Liver (tissue), 9 donors: Measurements from ENCODE around the gene REXO5. TPM values are rescaled to one million over a fixed set of nuclear protein-coding genes. Genes with fewer than 3 reads are reported as not detected.

ENCODE experiments used
- DNase-seq: peaks from one replicate; pipeline ENCODE4 v3.0.0-alpha.2; 2017; ENCODE audit warnings: low spot score
- H3K27ac ChIP-seq, 2 donors: one replicate each; pipeline ENCODE4 v1.7.0; 2013; ENCODE audit warnings: inconsistent platforms in 2 of 2, low read length in 2 of 2, control low read depth in 1 of 2, low read depth in 1 of 2, mild to moderate bottlenecking in 1 of 2
- H3K27me3 ChIP-seq, 4 donors: one replicate each; pipeline versions ENCODE4 v1.6.1 to v1.7.0; 2013; ENCODE audit warnings: low read length in 3 of 4, inconsistent platforms in 1 of 4, mild to moderate bottlenecking in 1 of 4, moderate library complexity in 1 of 4; ENCODE audit not compliant: control insufficient read depth in 4 of 4, insufficient read depth in 4 of 4
- H3K36me3 ChIP-seq, 4 donors: one replicate each; pipeline versions ENCODE4 v1.6.1 to v1.7.0; 2013; ENCODE audit warnings: low read length in 3 of 4, mild to moderate bottlenecking in 3 of 4, low read depth in 1 of 4, moderate library complexity in 1 of 4; ENCODE audit not compliant: control insufficient read depth in 4 of 4, insufficient read depth in 3 of 4
- H3K4me1 ChIP-seq, 4 donors: one replicate each; pipeline versions ENCODE4 v1.6.1 to v1.7.0; 2013; ENCODE audit warnings: low read length in 3 of 4, mild to moderate bottlenecking in 3 of 4, moderate library complexity in 1 of 4; ENCODE audit not compliant: control insufficient read depth in 4 of 4, insufficient read depth in 4 of 4
- H3K4me3 ChIP-seq, 3 donors: one replicate each; pipeline versions ENCODE4 v1.6.1 to v1.7.0; 2013; ENCODE audit warnings: low read length in 3 of 3, control low read depth in 1 of 3, low read depth in 1 of 3, mild to moderate bottlenecking in 1 of 3
- H3K9ac ChIP-seq, 2 donors: one replicate each; pipeline ENCODE4 v1.7.0; 2013; ENCODE audit warnings: low read length in 2 of 2, mild to moderate bottlenecking in 2 of 2, moderate library complexity in 2 of 2, control low read depth in 1 of 2, low read depth in 1 of 2
- H3K9me3 ChIP-seq, 4 donors: one replicate each; pipeline versions ENCODE4 v1.6.1 to v1.7.0; 2013; ENCODE audit warnings: low read length in 3 of 4; ENCODE audit not compliant: control insufficient read depth in 4 of 4
- ATF3 ChIP-seq: IDR thresholded peaks from 2 replicates; pipeline ENCODE4 v1.6.1; 2016; ENCODE audit warnings: antibody characterized with exemption
- CTCF ChIP-seq: fragments of 150-350 bp; IDR thresholded peaks from 2 replicates; pipeline ENCODE4 v1.5.1; 2017; ENCODE audit warnings: improper control_type of control experiment, low read depth, low read length; ENCODE audit not compliant: missing input control
- EGR1 ChIP-seq, 2 donors: IDR thresholded peaks; 2 replicates each; pipeline ENCODE4 v1.6.1; 2016 to 2018; ENCODE audit warnings: antibody characterized with exemption in 2 of 2, low read depth in 2 of 2
- FOXA1 ChIP-seq: IDR thresholded peaks from 2 replicates; pipeline ENCODE4 v1.6.1; 2016; ENCODE audit warnings: antibody characterized with exemption
- FOXA2 ChIP-seq: IDR thresholded peaks from 2 replicates; pipeline ENCODE4 v1.6.1; 2016; ENCODE audit warnings: antibody characterized with exemption
- GABPA ChIP-seq, 2 donors: IDR thresholded peaks in 1 of 2; conservative IDR thresholded peaks in 1 of 2; 2 replicates each; pipeline ENCODE4 v1.6.1; 2016; ENCODE audit warnings: antibody characterized with exemption in 2 of 2, mild to moderate bottlenecking in 1 of 2, moderate library complexity in 1 of 2
- HNF4A ChIP-seq, 2 donors: conservative IDR thresholded peaks; 2 replicates each; pipeline ENCODE4 v1.6.1; 2016; ENCODE audit warnings: antibody characterized with exemption in 2 of 2, mild to moderate bottlenecking in 2 of 2
- HNF4G ChIP-seq: IDR thresholded peaks from 2 replicates; pipeline ENCODE4 v1.6.1; 2016; ENCODE audit warnings: antibody characterized with exemption
- JUND ChIP-seq, 2 donors: IDR thresholded peaks; 2 replicates each; pipeline ENCODE4 v1.6.1; 2016; ENCODE audit warnings: antibody characterized with exemption in 2 of 2
- NR2F2 ChIP-seq: IDR thresholded peaks from 2 replicates; pipeline ENCODE4 v1.6.1; 2016; ENCODE audit warnings: antibody characterized with exemption
- RAD21 ChIP-seq, 2 donors: IDR thresholded peaks; 2 replicates each; pipeline ENCODE4 v1.6.1; 2016; ENCODE audit warnings: antibody characterized with exemption in 2 of 2, mild to moderate bottlenecking in 2 of 2
- REST ChIP-seq: IDR thresholded peaks from 2 replicates; pipeline ENCODE4 v1.6.1; 2016; ENCODE audit warnings: antibody characterized with exemption, mild to moderate bottlenecking
- RXRA ChIP-seq, 2 donors: IDR thresholded peaks; 2 replicates each; pipeline ENCODE4 v1.6.1; 2017 to 2018; ENCODE audit warnings: antibody characterized with exemption in 2 of 2, mild to moderate bottlenecking in 1 of 2
- SP1 ChIP-seq: IDR thresholded peaks from 2 replicates; pipeline ENCODE4 v1.6.1; 2018; ENCODE audit warnings: antibody characterized with exemption, mild to moderate bottlenecking
- TAF1 ChIP-seq: conservative IDR thresholded peaks from 2 replicates; pipeline ENCODE4 v1.6.1; 2016; ENCODE audit warnings: antibody characterized with exemption, mild to moderate bottlenecking
- YY1 ChIP-seq: IDR thresholded peaks from 2 replicates; pipeline ENCODE4 v1.6.1; 2016; ENCODE audit warnings: antibody characterized with exemption, mild to moderate bottlenecking
- ZBTB33 ChIP-seq: IDR thresholded peaks from 2 replicates; pipeline ENCODE4 v1.6.1; 2016; ENCODE audit warnings: antibody characterized with exemption
- WGBS: extraction: QIAGEN DNeasy Blood & Tissue Kit; methylation state at CpG from one replicate; pipeline ENCODE4 v1.1.7; 2013; 5-methylcytosine and 5-hydroxymethylcytosine counted together
- polyA plus RNA-seq, 2 donors: library from polyadenylated mRNA; stranded (reverse) in 1 of 2; unstranded in 1 of 2; fragments of 200-250 nt in 1 of 2; fragments of >200 nt in 1 of 2; fragmentation: Nextera tagmentation in 1 of 2; extraction: Ambion mirVana in 1 of 2; gene quantifications; one replicate each; pipeline versions ENCODE4 v1.2.1 to v1.2.3, GENCODE V29; 2013 to 2015
- total RNA-seq, 2 donors: library from RNA; depleted of rRNA; stranded (reverse); fragments of >200 nt; gene quantifications; one replicate each; pipeline ENCODE4 v1.2.3, GENCODE V29; 2014
- TF ChIP-seq, protein P1 (sequence below): IDR thresholded peaks from 2 replicates; pipeline ENCODE4 v1.6.1; 2016; ENCODE audit warnings: antibody characterized with exemption
- donor health status: healthy.
- donor health status: healthy.
- donor health status: healthy.
- donor health status: healthy.
- donor health status: healthy.

REXO5 gene
- total and polyA plus RNA-seq, 4 donors: 0.83 to 10.6 (median 1.8) TPM

GRCh38 chr16:20768121-20768520, 38.2 kb upstream of the REXO5 start:
- DNase-seq: no peak
- no peaks in the 10 kb centered on the region for H3K9me3 ChIP-seq
- H3K27ac ChIP-seq: no peak overlapping the region
- H3K4me1 ChIP-seq: peaks cover 7 to 46% (median 21%) of the 10 kb centered on the region in 4 donors
- peaks cover 2 to 10% (median 7%) of the 10 kb centered on the region in 4 donors for H3K36me3 ChIP-seq
- H3K9ac ChIP-seq: no peak overlapping the region
- no peaks in the 10 kb centered on the region for H3K27me3 ChIP-seq
- TF ChIP-seq RAD21 (IDR thresholded peaks at IDR 0.05) (no peak), SP1 (no peak), REST (no peak), HNF4A (conservative IDR thresholded peaks at IDR 0.05) (no peak), GABPA (IDR thresholded peaks at IDR 0.05 in 1 of 2, conservative IDR thresholded peaks at IDR 0.05 in 1 of 2) (no peak), HNF4G (no peak), JUND (IDR thresholded peaks at IDR 0.05) (no peak), YY1 (no peak)
- H3K4me3 ChIP-seq: no peak overlapping the region
- WGBS: 99% methylated on average over 1 of the region's 1 CpG

DNA sequence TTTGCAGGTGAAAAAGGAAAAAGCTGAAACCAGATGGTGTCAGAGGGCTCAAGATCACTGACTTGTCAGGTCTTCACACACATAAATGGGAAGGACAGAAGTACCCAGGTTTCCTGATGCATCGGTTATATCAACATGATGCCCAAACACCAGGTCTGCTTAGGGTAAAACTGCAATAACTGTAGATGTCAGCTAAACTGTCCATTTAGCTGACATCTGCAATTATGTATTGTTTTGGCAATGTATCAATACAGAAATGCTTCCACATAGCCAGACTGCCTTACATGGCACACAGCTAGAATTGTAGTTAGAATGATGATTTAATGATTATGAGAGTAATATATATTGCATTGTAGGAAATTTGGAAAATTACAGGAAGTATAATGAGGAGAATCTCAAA, 37.5 kb upstream of the REXO5 start:
- Histone ChIP-seq H3K9ac (no peak overlapping the region), H3K27ac (no peak overlapping the region), H3K36me3 (peaks cover 2 to 10% (median 7%) of the 10 kb centered on the region in 4 donors), H3K9me3 (no peaks in the 10 kb centered on the region), H3K4me1 (peaks cover 7 to 48% (median 26%) of the 10 kb centered on the region in 4 donors), H3K4me3 (no peak overlapping the region), H3K27me3 (no peaks in the 10 kb centered on the region)
- no peak for DNase-seq
- TF ChIP-seq ZBTB33 (no peak), TAF1 (no peak), RXRA (IDR thresholded peaks at IDR 0.05) (no peak), SP1 (no peak), JUND (IDR thresholded peaks at IDR 0.05) (no peak), HNF4A (conservative IDR thresholded peaks at IDR 0.05) (no peak), HNF4G (no peak), REST (no peak), YY1 (no peak), RAD21 (IDR thresholded peaks at IDR 0.05) (no peak), GABPA (IDR thresholded peaks at IDR 0.05 in 1 of 2, conservative IDR thresholded peaks at IDR 0.05 in 1 of 2) (no peak), NR2F2 (no peak), FOXA2 (no peak), ATF3 (no peak), CTCF (no peak), EGR1 (IDR thresholded peaks at IDR 0.05; ENCODE audit: low read depth in 2 of 2) (no peak), FOXA1 (no peak)
- TF ChIP-seq, protein P1, sequence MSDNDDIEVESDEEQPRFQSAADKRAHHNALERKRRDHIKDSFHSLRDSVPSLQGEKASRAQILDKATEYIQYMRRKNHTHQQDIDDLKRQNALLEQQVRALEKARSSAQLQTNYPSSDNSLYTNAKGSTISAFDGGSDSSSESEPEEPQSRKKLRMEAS: no peak
- 90% methylated on average over 1 of the region's 1 CpG for WGBS
